Endometrial microvascular endothelial cells (primary cell): ENCODE results near the gene RCHY1. TPM values are rescaled to one million over a fixed set of nuclear protein-coding genes. Genes with fewer than 3 reads are reported as not detected.

Experiments used
- in situ Hi-C: cut with HindIII; loops from 2 replicates; pipeline ENCODE4 v1.10.0; 2017; ENCODE audit warnings: low sequenced_read_pairs, low pct_unique_long_range_greater_than_20kb; ENCODE audit errors: inconsistent ontology term
- total RNA-seq: library from RNA; depleted of rRNA; stranded (reverse); fragments of >200 nt; gene quantifications from one replicate; pipeline ENCODE4 v1.2.3, GENCODE V29; 2015; ENCODE audit errors: inconsistent ontology term

RCHY1 gene
- total RNA-seq, 1 donor from 2014 or later = 18.0 TPM

GRCh38 chr4:75469896-75470295, 44.3 kb downstream of the RCHY1 start:
- in situ Hi-C loops = no loop called here

- in situ Hi-C loops = no loop called here
Measured at GRCh38 chr4:75457365-75457764, 56.8 kb downstream of the RCHY1 start.

- in situ Hi-C loops = no loop called here
Measured at GRCh38 chr4:75434105-75434504, 80.1 kb downstream of the RCHY1 start.

- in situ Hi-C loops = no loop called here
Measured at GRCh38 chr4:75432683-75433082, 81.5 kb downstream of the RCHY1 start.

- in situ Hi-C loops = no loop called here
Measured at GRCh38 chr4:75429208-75429607, 85.0 kb downstream of the RCHY1 start.

Other genes with a start within 250 kb of the RCHY1 start
- gene THAP6, start 70 bp upstream of the RCHY1 start, total RNA-seq = 4.9 TPM
- gene ODAPH, start 41.7 kb upstream of the RCHY1 start, total RNA-seq = not detected
- gene CDKL2, start 116.1 kb upstream of the RCHY1 start, total RNA-seq = not detected
- 174 TPM for gene G3BP2, start 159.0 kb upstream of the RCHY1 start, total RNA-seq
- 64.7 TPM for gene USO1, start 210.2 kb upstream of the RCHY1 start, total RNA-seq